ENCODE measurements around the gene TMEM61.

GRCh38 chr1:55015731-55016620 is 35.5 kb downstream of the TMEM61 start:
- TF ChIP-seq CTCF (IDR thresholded peaks at IDR 0.05) (no peak), EZH2 (IDR thresholded peaks at IDR 0.05; ENCODE audit: borderline replicate concordance, insufficient read depth, low read depth, low read length, poor library complexity, severe bottlenecking) (no peak)
